Nephron (organoid): ENCODE measurements around the gene BRD7.

Source experiments
- H3K27ac Mint-ChIP-seq, 3 experiments: 2 replicates each; pipeline ENCODE4 v1.8.0; 2020; ENCODE audit warnings: mixed read lengths in 3 of 3, mild to moderate bottlenecking in 2 of 3, moderate library complexity in 1 of 3
- H3K27me3 Mint-ChIP-seq: 2 replicates; pipeline ENCODE4 v1.8.0; 2021; ENCODE audit warnings: low read depth, mild to moderate bottlenecking, moderate library complexity, mixed read lengths
- H3K36me3 Mint-ChIP-seq: 2 replicates; pipeline ENCODE4 v1.8.0; 2020; ENCODE audit warnings: low read depth, mixed read lengths
- H3K4me1 Mint-ChIP-seq: 2 replicates; pipeline ENCODE4 v1.8.0; 2020; ENCODE audit warnings: mixed read lengths
- H3K4me3 Mint-ChIP-seq, 3 experiments: 2 replicates each; pipeline ENCODE4 v1.8.0; 2020; ENCODE audit warnings: mild to moderate bottlenecking in 3 of 3, mixed read lengths in 3 of 3, moderate library complexity in 2 of 3
- H3K9me3 Mint-ChIP-seq: 2 replicates; pipeline ENCODE4 v1.8.0; 2020; ENCODE audit warnings: mixed read lengths
- TF ChIP-seq, protein P1 (sequence below), 3 experiments: fragments of 200-600 bp; sonication (generic); IDR thresholded peaks; one replicate each; pipeline ENCODE4 v1.5.0; 2021; ENCODE audit warnings: antibody characterized with exemption in 3 of 3; ENCODE audit not compliant: unreplicated experiment in 3 of 3

BRD7 gene

DNA sequence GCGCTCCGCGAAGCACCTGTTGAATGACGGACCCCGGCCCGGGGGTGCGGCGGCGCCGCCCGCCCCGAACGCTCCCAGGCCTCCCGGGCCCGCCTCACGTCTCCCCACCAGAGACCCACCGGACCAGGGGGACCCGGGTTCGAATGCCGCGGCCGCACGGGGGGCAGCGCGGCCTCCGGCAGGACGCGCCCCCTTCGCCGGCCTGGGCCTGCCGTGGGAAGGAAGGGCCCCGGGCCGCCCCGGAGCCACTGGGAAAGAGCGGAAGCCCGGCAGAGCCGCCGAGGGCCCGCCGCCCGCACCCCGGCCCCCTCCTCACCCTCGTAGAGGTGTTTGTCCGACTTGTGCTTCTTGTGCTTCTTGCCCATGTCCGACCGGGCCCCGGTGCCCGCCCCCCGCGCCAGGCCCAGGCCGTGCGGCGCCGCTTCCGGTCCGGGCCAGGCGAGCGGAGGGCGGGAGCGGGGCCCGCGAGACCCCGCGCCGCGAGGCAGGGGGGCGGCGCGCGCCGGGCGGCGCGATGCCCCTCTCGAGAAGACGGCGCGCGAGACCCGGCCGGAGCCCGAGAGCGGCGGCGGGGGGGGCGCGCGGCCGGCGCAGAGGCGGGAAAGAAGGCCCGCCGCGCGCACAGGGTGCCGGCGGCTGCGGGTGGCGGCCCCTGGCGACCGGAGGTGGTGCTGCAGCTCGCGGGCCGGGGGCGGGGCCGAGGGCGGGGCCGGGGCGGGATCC, at the start of gene BRD7:
Gene BRD7 (minus strand): TSS at position 579 of the 723 bp plus-strand sequence. CDS start 214 bp downstream, at position 365.
- H3K4me3 Mint-ChIP-seq: peak within 1 kb of the TSS; percentile 92 to 98 (median 94)
- peak within 1 kb of the TSS; percentile 69 to 94 (median 94) for H3K27ac Mint-ChIP-seq
- no peaks in the 10 kb centered on the region for H3K9me3 Mint-ChIP-seq
- peaks cover 30% of the 10 kb centered on the region for H3K36me3 Mint-ChIP-seq
- no peaks in the 10 kb centered on the region for H3K27me3 Mint-ChIP-seq
- TF ChIP-seq, protein P1, sequence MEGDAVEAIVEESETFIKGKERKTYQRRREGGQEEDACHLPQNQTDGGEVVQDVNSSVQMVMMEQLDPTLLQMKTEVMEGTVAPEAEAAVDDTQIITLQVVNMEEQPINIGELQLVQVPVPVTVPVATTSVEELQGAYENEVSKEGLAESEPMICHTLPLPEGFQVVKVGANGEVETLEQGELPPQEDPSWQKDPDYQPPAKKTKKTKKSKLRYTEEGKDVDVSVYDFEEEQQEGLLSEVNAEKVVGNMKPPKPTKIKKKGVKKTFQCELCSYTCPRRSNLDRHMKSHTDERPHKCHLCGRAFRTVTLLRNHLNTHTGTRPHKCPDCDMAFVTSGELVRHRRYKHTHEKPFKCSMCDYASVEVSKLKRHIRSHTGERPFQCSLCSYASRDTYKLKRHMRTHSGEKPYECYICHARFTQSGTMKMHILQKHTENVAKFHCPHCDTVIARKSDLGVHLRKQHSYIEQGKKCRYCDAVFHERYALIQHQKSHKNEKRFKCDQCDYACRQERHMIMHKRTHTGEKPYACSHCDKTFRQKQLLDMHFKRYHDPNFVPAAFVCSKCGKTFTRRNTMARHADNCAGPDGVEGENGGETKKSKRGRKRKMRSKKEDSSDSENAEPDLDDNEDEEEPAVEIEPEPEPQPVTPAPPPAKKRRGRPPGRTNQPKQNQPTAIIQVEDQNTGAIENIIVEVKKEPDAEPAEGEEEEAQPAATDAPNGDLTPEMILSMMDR (IDR thresholded peaks at IDR 0.05; ENCODE audit: unreplicated experiment in 3 of 3): peak in 2 of 3 experiments; percentile 39 to 58
- H3K4me1 Mint-ChIP-seq: peaks cover 37% of the 10 kb centered on the region

DNA sequence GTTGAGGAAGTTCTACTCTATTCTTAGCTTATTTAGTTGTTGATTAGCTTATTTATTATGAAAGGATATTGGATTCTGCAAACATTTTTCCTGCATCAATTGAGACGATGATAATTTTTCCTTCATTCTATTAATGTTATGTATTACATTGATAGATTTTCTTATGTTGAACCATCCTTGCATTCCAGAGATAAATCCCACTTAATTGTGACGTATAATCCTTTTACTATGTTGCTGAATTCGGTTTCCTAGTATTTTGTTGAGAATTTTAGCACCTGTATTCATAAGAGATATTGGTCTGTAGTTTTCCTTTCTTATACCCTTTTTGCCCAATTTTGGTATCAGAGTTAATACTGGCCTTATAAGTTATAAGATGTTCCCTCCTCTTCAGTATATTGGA, 47.6 kb upstream of the BRD7 start:
- no peak overlapping the region for H3K27ac Mint-ChIP-seq
- no peaks in the 10 kb centered on the region for H3K4me1 Mint-ChIP-seq
- no peak overlapping the region for H3K4me3 Mint-ChIP-seq
- peaks cover 14% of the 10 kb centered on the region for H3K36me3 Mint-ChIP-seq
- TF ChIP-seq, protein P1 (IDR thresholded peaks at IDR 0.05; ENCODE audit: unreplicated experiment in 3 of 3): no peak
- peaks cover 4% of the 10 kb centered on the region for H3K27me3 Mint-ChIP-seq
- H3K9me3 Mint-ChIP-seq: peaks cover 55% of the 10 kb centered on the region

DNA sequence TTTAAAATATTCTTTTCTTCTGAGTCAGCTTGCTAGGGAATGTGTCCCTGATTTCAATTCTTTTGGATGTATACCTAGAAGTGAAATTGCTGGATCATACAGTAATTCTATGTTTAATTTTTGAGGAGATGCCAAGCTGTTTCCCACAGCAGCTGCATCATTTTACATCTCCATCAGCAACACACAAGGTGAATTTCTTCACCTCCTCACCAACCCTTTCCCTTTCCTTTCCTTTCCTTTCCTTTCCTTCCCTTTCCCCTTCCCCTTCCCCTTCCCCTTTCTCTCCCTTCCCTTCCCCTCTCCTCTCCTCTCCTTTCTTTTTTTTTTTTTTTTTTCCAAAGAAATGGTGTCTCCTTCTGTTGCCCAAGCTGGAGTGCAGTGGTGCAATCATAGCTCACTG, 45.4 kb upstream of the BRD7 start:
- Mint-ChIP-seq H3K27ac (no peak overlapping the region), H3K27me3 (no peaks in the 10 kb centered on the region), H3K4me3 (no peak overlapping the region), H3K36me3 (peaks cover 5% of the 10 kb centered on the region), H3K4me1 (no peaks in the 10 kb centered on the region), H3K9me3 (peaks cover 48% of the 10 kb centered on the region)
- TF ChIP-seq, protein P1 (IDR thresholded peaks at IDR 0.05; ENCODE audit: unreplicated experiment in 3 of 3): no peak

DNA sequence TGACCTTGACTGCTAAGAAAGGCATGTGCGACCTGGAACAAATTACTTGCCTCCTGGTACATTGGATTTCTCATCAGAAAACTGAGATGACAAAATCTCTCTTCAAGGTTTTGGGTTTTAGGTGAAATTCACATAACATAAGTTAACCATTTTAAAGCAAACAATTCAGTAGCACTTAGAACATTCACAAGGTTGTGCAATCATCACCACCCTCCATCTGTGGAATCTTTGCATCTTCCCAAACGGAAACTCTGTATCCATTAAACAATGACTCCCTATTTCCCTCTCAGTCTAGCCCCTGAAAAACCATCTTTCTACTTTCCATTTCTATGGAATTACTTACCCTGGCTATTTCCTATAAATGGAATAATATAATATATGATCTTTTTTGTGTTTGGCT, 42.2 kb upstream of the BRD7 start:
- H3K4me1 Mint-ChIP-seq: no peaks in the 10 kb centered on the region
- H3K27me3 Mint-ChIP-seq: no peaks in the 10 kb centered on the region
- H3K27ac Mint-ChIP-seq: no peak overlapping the region
- H3K36me3 Mint-ChIP-seq: no peaks in the 10 kb centered on the region
- TF ChIP-seq, protein P1 (IDR thresholded peaks at IDR 0.05; ENCODE audit: unreplicated experiment in 3 of 3): no peak
- no peak overlapping the region for H3K4me3 Mint-ChIP-seq
- peaks cover 25% of the 10 kb centered on the region for H3K9me3 Mint-ChIP-seq

DNA sequence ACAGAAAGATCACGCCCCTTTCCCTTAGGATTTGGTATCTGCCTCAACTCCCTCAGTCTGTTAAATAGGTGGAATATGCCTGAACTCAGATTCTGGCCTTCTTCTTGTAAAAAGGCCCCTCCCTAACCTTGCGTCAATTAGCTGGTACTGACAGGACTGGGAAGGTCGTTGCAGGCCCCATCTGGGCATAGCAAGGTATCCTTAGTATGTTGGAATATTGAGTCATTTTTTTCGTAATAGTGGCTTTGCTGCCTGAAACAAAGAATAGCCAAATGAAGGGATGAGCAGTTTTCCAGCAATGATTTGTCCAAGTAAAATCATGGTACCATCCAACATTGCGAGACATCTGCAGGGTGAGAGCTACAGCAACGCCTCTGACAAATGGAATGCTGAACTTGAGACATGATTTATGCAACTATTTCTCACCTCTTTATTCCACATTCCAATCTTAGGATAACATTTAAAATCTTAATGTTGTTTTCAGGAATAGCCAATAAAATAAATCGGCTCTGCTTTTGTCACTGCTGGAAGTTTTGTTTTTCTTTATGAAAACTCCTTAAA, 39.3 kb upstream of the BRD7 start:
- H3K27ac Mint-ChIP-seq: no peak overlapping the region
- H3K4me1 Mint-ChIP-seq: no peaks in the 10 kb centered on the region
- no peak overlapping the region for H3K4me3 Mint-ChIP-seq
- no peaks in the 10 kb centered on the region for H3K27me3 Mint-ChIP-seq
- TF ChIP-seq, protein P1 (IDR thresholded peaks at IDR 0.05; ENCODE audit: unreplicated experiment in 3 of 3): no peak
- H3K9me3 Mint-ChIP-seq: peaks cover 14% of the 10 kb centered on the region
- no peaks in the 10 kb centered on the region for H3K36me3 Mint-ChIP-seq

DNA sequence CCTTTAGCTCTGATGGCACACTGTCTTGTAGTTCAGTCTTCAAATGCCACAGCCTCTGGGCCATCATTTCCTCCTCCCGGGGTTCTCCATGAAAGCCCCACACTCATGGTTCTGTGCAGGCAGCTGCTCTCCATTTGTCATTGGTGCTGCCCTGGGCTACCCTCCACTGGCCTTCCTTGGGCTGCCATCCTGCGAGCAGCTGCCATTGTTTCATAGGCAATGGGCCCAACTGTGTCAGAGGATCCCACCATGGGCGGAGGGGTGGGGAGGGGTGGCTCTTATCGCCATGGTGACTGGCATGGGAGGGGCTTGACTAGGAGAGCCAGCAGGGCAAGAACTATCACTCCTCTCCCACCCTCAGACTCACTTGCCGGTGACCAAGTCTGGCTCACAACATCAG, 38.6 kb upstream of the BRD7 start:
- H3K27ac Mint-ChIP-seq: no peak overlapping the region
- no peak overlapping the region for H3K4me3 Mint-ChIP-seq
- H3K4me1 Mint-ChIP-seq: no peaks in the 10 kb centered on the region
- no peaks in the 10 kb centered on the region for H3K36me3 Mint-ChIP-seq
- TF ChIP-seq, protein P1 (IDR thresholded peaks at IDR 0.05; ENCODE audit: unreplicated experiment in 3 of 3): no peak
- H3K27me3 Mint-ChIP-seq: no peaks in the 10 kb centered on the region
- H3K9me3 Mint-ChIP-seq: peaks cover 14% of the 10 kb centered on the region
